HFFc6 (cell line): Measurements from ENCODE around the gene ARHGAP10. TPM values are rescaled to one million over a fixed set of nuclear protein-coding genes. Genes with fewer than 3 reads are reported as not detected.

Source experiments
- DNase-seq: peaks from one replicate; pipeline ENCODE4 v3.0.0-alpha.2; 2018
- H3K27ac Mint-ChIP-seq: 2 replicates; pipeline ENCODE4 v1.8.0; 2020; ENCODE audit warnings: mild to moderate bottlenecking, mixed read lengths
- H3K27me3 Mint-ChIP-seq: 2 replicates; pipeline ENCODE4 v1.8.0; 2021; ENCODE audit warnings: mild to moderate bottlenecking, moderate library complexity, mixed read lengths; ENCODE audit not compliant: insufficient read depth
- H3K36me3 Mint-ChIP-seq: 2 replicates; pipeline ENCODE4 v1.8.0; 2021; ENCODE audit warnings: low read depth, mixed read lengths
- H3K4me1 Mint-ChIP-seq: 2 replicates; pipeline ENCODE4 v1.8.0; 2020; ENCODE audit warnings: low read depth, mixed read lengths
- H3K4me3 Mint-ChIP-seq: 2 replicates; pipeline ENCODE4 v1.8.0; 2020; ENCODE audit warnings: mild to moderate bottlenecking, moderate library complexity, mixed read lengths
- H3K9me3 Mint-ChIP-seq: 2 replicates; pipeline ENCODE4 v1.8.0; 2020; ENCODE audit warnings: mild to moderate bottlenecking, mixed read lengths
- total RNA-seq, 6 experiments: library from RNA; stranded (reverse); fragmentation: NEBNext Ultra II Directional; extraction: Animal tissue kit (Norgen Biotek cat#: 25700); gene quantifications; 2 replicates in 1 of 6; 3 replicates in 5 of 6; pipeline ENCODE4 v1.2.3, GENCODE V29; 2021
- TF ChIP-seq, protein P1 (sequence below): fragments of 200-600 bp; sonication (generic); IDR thresholded peaks from 2 replicates; pipeline ENCODE4 v1.5.0; 2021; ENCODE audit warnings: antibody characterized with exemption, mild to moderate bottlenecking

Gene ARHGAP10
- total RNA-seq, 6 experiments from 2014 or later, result 31.1 to 37.1 (median 32.3) TPM

DNA sequence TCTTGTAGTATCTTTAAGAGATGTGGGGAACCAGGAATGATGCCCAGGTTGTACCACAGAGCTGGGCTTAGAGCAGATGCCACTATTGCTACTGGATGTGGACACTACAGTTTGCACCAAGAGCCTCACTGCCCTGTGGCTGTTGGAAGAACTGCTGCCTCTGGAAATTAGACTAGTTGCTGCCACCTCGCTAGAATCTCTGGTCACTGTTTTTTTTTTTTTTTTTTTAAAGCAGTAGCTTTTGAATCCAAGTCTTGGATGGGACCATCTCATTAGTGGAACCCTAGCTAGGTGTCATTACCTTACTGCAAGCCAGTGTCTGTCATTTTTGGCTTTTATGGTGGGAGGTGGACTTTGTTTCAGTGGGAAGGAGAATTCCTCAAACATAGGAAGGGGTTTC lies 105.5 kb downstream of the ARHGAP10 start:
- H3K9me3 Mint-ChIP-seq, result peaks cover 9% of the 10 kb centered on the region
- H3K4me3 Mint-ChIP-seq, result no peak overlapping the region
- peaks cover 80% of the 10 kb centered on the region for H3K4me1 Mint-ChIP-seq
- H3K27ac Mint-ChIP-seq, result no peak overlapping the region; the same call in 1 of the 2 replicates
- peaks cover 4% of the 10 kb centered on the region for H3K27me3 Mint-ChIP-seq
- H3K36me3 Mint-ChIP-seq, result peaks cover 28% of the 10 kb centered on the region
- DNase-seq, result peak; percentile 52
- TF ChIP-seq, protein P1, sequence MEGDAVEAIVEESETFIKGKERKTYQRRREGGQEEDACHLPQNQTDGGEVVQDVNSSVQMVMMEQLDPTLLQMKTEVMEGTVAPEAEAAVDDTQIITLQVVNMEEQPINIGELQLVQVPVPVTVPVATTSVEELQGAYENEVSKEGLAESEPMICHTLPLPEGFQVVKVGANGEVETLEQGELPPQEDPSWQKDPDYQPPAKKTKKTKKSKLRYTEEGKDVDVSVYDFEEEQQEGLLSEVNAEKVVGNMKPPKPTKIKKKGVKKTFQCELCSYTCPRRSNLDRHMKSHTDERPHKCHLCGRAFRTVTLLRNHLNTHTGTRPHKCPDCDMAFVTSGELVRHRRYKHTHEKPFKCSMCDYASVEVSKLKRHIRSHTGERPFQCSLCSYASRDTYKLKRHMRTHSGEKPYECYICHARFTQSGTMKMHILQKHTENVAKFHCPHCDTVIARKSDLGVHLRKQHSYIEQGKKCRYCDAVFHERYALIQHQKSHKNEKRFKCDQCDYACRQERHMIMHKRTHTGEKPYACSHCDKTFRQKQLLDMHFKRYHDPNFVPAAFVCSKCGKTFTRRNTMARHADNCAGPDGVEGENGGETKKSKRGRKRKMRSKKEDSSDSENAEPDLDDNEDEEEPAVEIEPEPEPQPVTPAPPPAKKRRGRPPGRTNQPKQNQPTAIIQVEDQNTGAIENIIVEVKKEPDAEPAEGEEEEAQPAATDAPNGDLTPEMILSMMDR, result peak; percentile 37

DNA sequence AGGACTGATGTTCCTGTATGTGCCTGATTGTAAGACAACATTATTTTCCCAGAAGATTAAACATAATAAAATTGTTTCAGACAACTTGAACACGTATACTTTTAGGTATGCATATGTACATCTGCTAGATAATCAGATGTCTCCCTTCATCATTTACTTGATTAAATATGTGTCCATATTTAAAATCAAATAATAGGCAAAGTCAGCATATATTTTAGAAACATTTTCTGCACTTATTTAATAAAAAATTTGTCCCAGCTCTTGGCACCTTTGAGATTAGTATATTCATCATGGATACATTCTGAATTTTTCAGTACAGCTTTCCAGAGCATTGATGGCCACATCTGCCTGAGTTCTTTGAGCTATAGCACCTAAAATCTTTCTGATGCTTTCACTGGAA lies 106.0 kb downstream of the ARHGAP10 start:
- peaks cover 77% of the 10 kb centered on the region for H3K4me1 Mint-ChIP-seq

GRCh38 chr4:147839200-147839599 lies 107.3 kb downstream of the ARHGAP10 start:
- peaks cover 4% of the 10 kb centered on the region for H3K27me3 Mint-ChIP-seq

More for the DNA sequence above, 106.0 kb downstream of the ARHGAP10 start:
- peaks cover 7% of the 10 kb centered on the region for H3K9me3 Mint-ChIP-seq
- DNase-seq, result no peak
- peaks cover 30% of the 10 kb centered on the region for H3K36me3 Mint-ChIP-seq
- no peak overlapping the region for H3K4me3 Mint-ChIP-seq
- H3K27me3 Mint-ChIP-seq, result peaks cover 4% of the 10 kb centered on the region
- TF ChIP-seq, protein P1, result no peak
- no peak overlapping the region for H3K27ac Mint-ChIP-seq

DNA sequence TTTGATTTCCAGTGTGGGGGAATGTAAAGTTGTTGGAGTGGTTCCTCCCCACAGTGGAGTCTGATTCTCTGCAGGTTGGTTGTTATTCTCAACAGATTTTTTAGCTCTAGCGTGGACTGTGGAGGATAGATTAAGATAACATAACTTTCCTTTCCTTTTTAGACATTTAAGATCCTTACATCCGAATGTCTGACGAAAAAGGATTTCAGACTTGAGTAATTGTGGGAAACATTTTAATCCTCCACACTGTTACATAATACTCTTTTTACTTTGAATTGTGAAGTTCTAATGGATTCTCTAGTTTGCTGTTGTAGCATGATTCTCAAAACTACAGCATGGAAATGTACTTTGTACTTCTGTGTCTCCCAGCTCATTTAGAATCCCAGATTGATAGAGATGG lies 107.8 kb downstream of the ARHGAP10 start:
- TF ChIP-seq, protein P1, result no peak
- Mint-ChIP-seq H3K36me3 (peaks cover 24% of the 10 kb centered on the region), H3K9me3 (no peaks in the 10 kb centered on the region), H3K27ac (peak overlapping the region; percentile 73), H3K27me3 (peaks cover 4% of the 10 kb centered on the region), H3K4me3 (no peak overlapping the region), H3K4me1 (peaks cover 64% of the 10 kb centered on the region)
- DNase-seq, result no peak

More at GRCh38 chr4:147839200-147839599, 107.3 kb downstream of the ARHGAP10 start:
- Mint-ChIP-seq H3K4me3 (peak overlapping the region; percentile 60), H3K9me3 (no peaks in the 10 kb centered on the region), H3K36me3 (peaks cover 24% of the 10 kb centered on the region), H3K4me1 (peaks cover 66% of the 10 kb centered on the region), H3K27ac (peak overlapping the region; percentile 73)
- peak; percentile 24 for DNase-seq
- TF ChIP-seq, protein P1, result no peak

DNA sequence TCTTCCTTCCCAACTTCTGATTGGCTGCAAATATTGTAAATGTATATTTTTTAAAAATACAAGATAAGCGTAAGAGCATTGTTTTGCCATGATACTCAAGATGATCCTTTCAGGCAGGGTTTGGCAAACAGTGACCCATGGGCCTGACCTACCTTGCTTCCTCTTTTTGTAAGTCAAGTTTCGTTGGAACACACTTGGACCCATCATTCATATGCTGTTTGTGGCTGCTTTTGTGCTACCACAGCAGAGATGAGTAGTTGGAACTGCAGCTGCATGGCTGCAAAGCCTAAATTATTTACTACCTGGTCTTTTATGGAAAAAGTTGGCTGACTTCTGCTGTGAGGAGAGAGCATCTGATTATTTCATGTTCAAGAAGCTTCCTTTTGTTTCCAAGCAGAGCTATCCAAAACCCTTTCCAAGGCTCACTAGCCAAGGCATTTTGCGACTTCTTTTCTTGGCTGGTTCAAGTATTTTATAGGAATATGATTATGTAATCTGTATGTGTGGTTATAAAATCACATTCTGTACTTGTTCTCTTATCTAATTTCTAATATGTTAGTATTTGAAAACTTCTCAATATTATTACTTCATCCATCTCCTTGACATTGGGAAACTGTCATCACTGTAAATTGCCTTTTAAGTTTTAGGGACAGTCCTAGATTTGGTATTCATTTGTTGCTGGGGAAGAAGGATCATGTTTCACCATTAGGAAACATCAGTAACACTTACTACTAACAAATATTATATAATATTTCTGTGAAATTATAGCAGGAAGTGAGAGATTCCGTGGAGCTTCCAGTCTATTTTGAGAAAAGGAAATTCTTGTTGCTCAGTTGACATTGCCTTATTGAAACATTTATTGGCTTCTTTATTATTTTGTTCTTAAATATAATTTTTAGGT lies 109.2 kb downstream of the ARHGAP10 start:
- H3K27me3 Mint-ChIP-seq, result no peaks in the 10 kb centered on the region; the same call in 1 of the 2 replicates
- H3K27ac Mint-ChIP-seq, result peak overlapping the region; percentile 8; the same call in 1 of the 2 replicates
- peaks cover 24% of the 10 kb centered on the region for H3K36me3 Mint-ChIP-seq
- no peak for DNase-seq
- no peaks in the 10 kb centered on the region for H3K9me3 Mint-ChIP-seq
- no peak overlapping the region for H3K4me3 Mint-ChIP-seq
- TF ChIP-seq, protein P1, result no peak
- H3K4me1 Mint-ChIP-seq, result peaks cover 50% of the 10 kb centered on the region
